ENCODE data around the gene NYNRIN. TPM values are rescaled to one million over a fixed set of nuclear protein-coding genes. Genes with fewer than 3 reads are reported as not detected.

The NYNRIN gene
- total RNA-seq, 1 experiment from 2014 or later, result 18.7 TPM

DNA sequence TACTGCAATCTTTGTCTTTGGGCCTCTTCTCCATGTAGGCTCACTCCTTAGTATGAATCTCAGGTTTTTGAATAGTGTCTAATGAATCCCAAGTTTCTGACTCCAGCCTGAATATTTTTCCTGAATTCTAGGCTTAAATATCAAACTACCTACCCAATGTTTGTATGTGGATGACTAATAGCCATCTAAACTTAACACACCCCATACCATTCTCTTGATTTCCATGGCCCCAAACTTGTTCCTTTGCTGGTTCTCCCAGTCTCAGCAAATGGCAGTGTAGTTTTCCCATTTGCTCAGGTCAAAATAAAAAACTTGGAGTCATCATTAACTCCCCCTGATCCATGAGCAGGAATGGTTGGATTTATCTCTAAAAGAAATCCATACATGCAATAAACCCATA is 62.5 kb downstream of the NYNRIN start:
- Histone ChIP-seq H3K23me2 (ENCODE audit: insufficient read length, low read depth, low read length, poor library complexity, severe bottlenecking) (no peaks in the 10 kb centered on the region), H2BK5ac (ENCODE audit: insufficient read length, low read length) (no peak overlapping the region), H4K5ac (ENCODE audit: insufficient read length, low read depth, low read length) (no peak overlapping the region), H2BK15ac (ENCODE audit: low read depth, low read length) (no peak overlapping the region), H3T11ph (ENCODE audit: low read length) (no peak overlapping the region), H3K9ac (ENCODE audit: extremely low read depth, insufficient read length, low read length) (no peak overlapping the region), H2AK5ac (ENCODE audit: insufficient read length, low read length) (no peak overlapping the region), H3K56ac (ENCODE audit: insufficient read length, low read depth, low read length) (no peak overlapping the region), H3K14ac (ENCODE audit: insufficient read depth, low read length) (no peak overlapping the region), H3K4me2 (ENCODE audit: insufficient read depth, insufficient read length, low read length) (no peak overlapping the region), H4K20me1 (ENCODE audit: control insufficient read depth, insufficient read depth, insufficient read length) (no peaks in the 10 kb centered on the region), H2BK120ac (ENCODE audit: low read depth, low read length, poor library complexity, severe bottlenecking) (no peak overlapping the region), H2BK20ac (ENCODE audit: low read depth, low read length, poor library complexity, severe bottlenecking) (no peak overlapping the region), H3K79me2 (ENCODE audit: insufficient read depth, low read length) (no peaks in the 10 kb centered on the region), H3K18ac (ENCODE audit: insufficient read length, low read depth, low read length) (no peak overlapping the region), H3K23ac (ENCODE audit: insufficient read length, low read depth, low read length) (no peak overlapping the region), H2AFZ (ENCODE audit: low read length) (no peak overlapping the region), H3K9me3 (ENCODE audit: control insufficient read depth, low read depth, low read length) (no peaks in the 10 kb centered on the region), H3K4me1 (ENCODE audit: insufficient read depth, low read length) (no peaks in the 10 kb centered on the region), H4K91ac (ENCODE audit: insufficient read length, low read depth, low read length) (no peak overlapping the region), H3K79me1 (ENCODE audit: insufficient read depth, low read depth, low read length, poor library complexity, severe bottlenecking) (no peaks in the 10 kb centered on the region), H2BK12ac (ENCODE audit: insufficient read length, low read depth, low read length) (no peak overlapping the region), H3K27me3 (ENCODE audit: insufficient read depth, low read length) (no peaks in the 10 kb centered on the region), H3K27ac (ENCODE audit: insufficient read length, low read depth, low read length) (no peak overlapping the region), H3K4ac (ENCODE audit: low read depth, low read length) (no peak overlapping the region), H4K8ac (replicated peaks; ENCODE audit: insufficient read length, low read depth, low read length) (no peak overlapping the region)
- no peak overlapping the region for H3K4me3 Mint-ChIP-seq
- H3K4me1 Mint-ChIP-seq, result no peaks in the 10 kb centered on the region
- H3K9me3 Mint-ChIP-seq, result peaks cover under 1 to 2% of the 10 kb centered on the region in 2 experiments; a peak in 2 of 5 replicates
- peaks cover 0 to 2% (median 0%) of the 10 kb centered on the region in 3 experiments; a peak in 2 of 7 replicates for H3K36me3 Mint-ChIP-seq (ENCODE audit: insufficient read depth in 1 of 3, low read depth in 3 of 3)
- no peak for DNase-seq
- no peak overlapping the region for H3K27ac Mint-ChIP-seq
- H3K27me3 Mint-ChIP-seq (ENCODE audit: low read depth), result peaks cover 2% of the 10 kb centered on the region; the same call in 1 of the 2 replicates
- TF ChIP-seq, protein P1, sequence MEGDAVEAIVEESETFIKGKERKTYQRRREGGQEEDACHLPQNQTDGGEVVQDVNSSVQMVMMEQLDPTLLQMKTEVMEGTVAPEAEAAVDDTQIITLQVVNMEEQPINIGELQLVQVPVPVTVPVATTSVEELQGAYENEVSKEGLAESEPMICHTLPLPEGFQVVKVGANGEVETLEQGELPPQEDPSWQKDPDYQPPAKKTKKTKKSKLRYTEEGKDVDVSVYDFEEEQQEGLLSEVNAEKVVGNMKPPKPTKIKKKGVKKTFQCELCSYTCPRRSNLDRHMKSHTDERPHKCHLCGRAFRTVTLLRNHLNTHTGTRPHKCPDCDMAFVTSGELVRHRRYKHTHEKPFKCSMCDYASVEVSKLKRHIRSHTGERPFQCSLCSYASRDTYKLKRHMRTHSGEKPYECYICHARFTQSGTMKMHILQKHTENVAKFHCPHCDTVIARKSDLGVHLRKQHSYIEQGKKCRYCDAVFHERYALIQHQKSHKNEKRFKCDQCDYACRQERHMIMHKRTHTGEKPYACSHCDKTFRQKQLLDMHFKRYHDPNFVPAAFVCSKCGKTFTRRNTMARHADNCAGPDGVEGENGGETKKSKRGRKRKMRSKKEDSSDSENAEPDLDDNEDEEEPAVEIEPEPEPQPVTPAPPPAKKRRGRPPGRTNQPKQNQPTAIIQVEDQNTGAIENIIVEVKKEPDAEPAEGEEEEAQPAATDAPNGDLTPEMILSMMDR (conservative IDR thresholded peaks at IDR 0.05), result no peak
